Measurements from ENCODE around the gene COL21A1. TPM values are rescaled to one million over a fixed set of nuclear protein-coding genes. Genes with fewer than 3 reads are reported as not detected.

The COL21A1 gene
- total RNA-seq, 3 donors from 2014 or later (not counting 1 experiment from before 2014, with no cell fraction given): not detected

- ATAC-seq (no peak), DNase-seq (no peak)
- H3K4me3 Mint-ChIP-seq: no peak overlapping the region
- Histone ChIP-seq H3K9me3 (ENCODE audit: control insufficient read depth, insufficient read depth, low read length) (no peaks in the 10 kb centered on the region), H3K4me3 (ENCODE audit: low read length) (no peak overlapping the region), H3K27me3 (ENCODE audit: control insufficient read depth, insufficient read depth, low read length) (no peaks in the 10 kb centered on the region), H3K36me3 (ENCODE audit: control insufficient read depth, insufficient read depth, low read length) (no peaks in the 10 kb centered on the region), H3K27ac (ENCODE audit: low read length) (no peak overlapping the region), H3K4me1 (ENCODE audit: control insufficient read depth, insufficient read depth, low read length) (no peaks in the 10 kb centered on the region)
- 62% methylated on average over 2 of the region's 2 CpGs for WGBS (ENCODE audit: insufficient coverage)
- no peak overlapping the region for H3K27ac Mint-ChIP-seq
- H3K27me3 Mint-ChIP-seq (ENCODE audit: low read depth in 2 of 2): no peaks in the 10 kb centered on the region
- H3K9me3 Mint-ChIP-seq: peaks cover 13% of the 10 kb centered on the region in 2 donors
- H3K36me3 Mint-ChIP-seq: peaks cover 5% of the 10 kb centered on the region
- intact Hi-C loops (cut with micrococcal nuclease): no loop called here
- no peak for TF ChIP-seq CTCF (IDR thresholded peaks at IDR 0.05)
- H3K4me1 Mint-ChIP-seq: no peaks in the 10 kb centered on the region
Observed at GRCh38 chr6:56232436-56232835, 14.9 kb downstream of the COL21A1 start.

DNA sequence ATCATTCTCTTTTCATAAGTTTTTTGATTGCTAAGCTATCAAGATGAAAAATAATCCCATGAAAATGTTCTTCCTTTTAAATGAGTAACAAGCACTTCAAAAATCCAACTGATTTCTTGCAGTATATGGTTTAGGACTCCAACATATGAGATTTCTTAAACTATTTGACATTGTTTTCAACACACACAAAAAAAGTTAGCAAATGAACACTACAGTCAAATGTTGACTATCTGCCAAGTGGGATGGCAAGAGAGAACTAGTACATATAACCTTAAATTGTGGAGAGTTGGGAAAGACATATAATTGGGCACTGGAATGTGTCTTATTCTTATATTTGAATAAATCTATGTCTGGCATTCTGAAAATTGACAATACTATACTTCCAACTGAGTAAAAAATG, 15.6 kb downstream of the COL21A1 start:
- no peaks in the 10 kb centered on the region for H3K27me3 Mint-ChIP-seq (ENCODE audit: low read depth in 2 of 2)
- Histone ChIP-seq H3K4me1 (ENCODE audit: control insufficient read depth, insufficient read depth, low read length) (no peaks in the 10 kb centered on the region), H3K9me3 (ENCODE audit: control insufficient read depth, insufficient read depth, low read length) (no peaks in the 10 kb centered on the region), H3K27me3 (ENCODE audit: control insufficient read depth, insufficient read depth, low read length) (no peaks in the 10 kb centered on the region), H3K4me3 (ENCODE audit: low read length) (no peak overlapping the region), H3K27ac (ENCODE audit: low read length) (no peak overlapping the region), H3K36me3 (ENCODE audit: control insufficient read depth, insufficient read depth, low read length) (no peaks in the 10 kb centered on the region)
- H3K27ac Mint-ChIP-seq: no peak overlapping the region
- H3K36me3 Mint-ChIP-seq: peaks cover 5% of the 10 kb centered on the region
- intact Hi-C loops (cut with micrococcal nuclease): no loop called here
- ATAC-seq: no peak
- peaks cover 13% of the 10 kb centered on the region in 2 donors for H3K9me3 Mint-ChIP-seq
- H3K4me3 Mint-ChIP-seq: no peak overlapping the region
- H3K4me1 Mint-ChIP-seq: no peaks in the 10 kb centered on the region
- TF ChIP-seq CTCF (IDR thresholded peaks at IDR 0.05): no peak
- DNase-seq: no peak

GRCh38 chr6:56230976-56231566, 16.3 kb downstream of the COL21A1 start:
- Histone ChIP-seq H3K27ac (ENCODE audit: low read length) (no peak overlapping the region), H3K4me3 (ENCODE audit: low read length) (no peak overlapping the region), H3K27me3 (ENCODE audit: control insufficient read depth, insufficient read depth, low read length) (no peaks in the 10 kb centered on the region), H3K9me3 (ENCODE audit: control insufficient read depth, insufficient read depth, low read length) (no peaks in the 10 kb centered on the region), H3K36me3 (ENCODE audit: control insufficient read depth, insufficient read depth, low read length) (no peaks in the 10 kb centered on the region), H3K4me1 (ENCODE audit: control insufficient read depth, insufficient read depth, low read length) (no peaks in the 10 kb centered on the region)
- intact Hi-C loops (cut with micrococcal nuclease): no loop called here
- no peaks in the 10 kb centered on the region for H3K4me1 Mint-ChIP-seq
- no peak overlapping the region for H3K27ac Mint-ChIP-seq
- no peak for TF ChIP-seq CTCF (IDR thresholded peaks at IDR 0.05)
- 44% methylated on average over 1 of the region's 4 CpGs for WGBS (ENCODE audit: insufficient coverage)
- H3K9me3 Mint-ChIP-seq: peaks cover 13% of the 10 kb centered on the region in 2 donors
- H3K4me3 Mint-ChIP-seq: no peak overlapping the region
- peaks cover 5% of the 10 kb centered on the region for H3K36me3 Mint-ChIP-seq
- ATAC-seq (no peak), DNase-seq (no peak)
- H3K27me3 Mint-ChIP-seq (ENCODE audit: low read depth in 2 of 2): no peaks in the 10 kb centered on the region

Measured in natural killer cell (primary cell).